GM12874 (cell line): ENCODE results near the gene GRIA4.

Source experiments
- CTCF ChIP-seq: IDR thresholded peaks from 2 replicates; pipeline ENCODE4 v1.5.1; 2011; ENCODE audit warnings: low read depth, mild to moderate bottlenecking, control low read depth, low read length, moderate library complexity; ENCODE audit not compliant: insufficient read depth

The GRIA4 gene

GRCh38 chr11:105906517-105906916 lies 296.6 kb downstream of the GRIA4 start:
- TF ChIP-seq CTCF: no peak

GRCh38 chr11:105907319-105907718 lies 297.4 kb downstream of the GRIA4 start:
- TF ChIP-seq CTCF: no peak

- no peak for TF ChIP-seq CTCF
Measured at GRCh38 chr11:105910095-105910715, 300.3 kb downstream of the GRIA4 start.

GRCh38 chr11:105911454-105911853 lies 301.6 kb downstream of the GRIA4 start:
- TF ChIP-seq CTCF: no peak

GRCh38 chr11:105912666-105913065 lies 302.8 kb downstream of the GRIA4 start:
- TF ChIP-seq CTCF: no peak

- no peak for TF ChIP-seq CTCF
Measured at GRCh38 chr11:105915021-105915420, 305.1 kb downstream of the GRIA4 start.

GRCh38 chr11:105918039-105918438 lies 308.2 kb downstream of the GRIA4 start:
- TF ChIP-seq CTCF: no peak

- no peak for TF ChIP-seq CTCF
Measured at GRCh38 chr11:105918600-105918999, 308.7 kb downstream of the GRIA4 start.
